Measurements from ENCODE around the gene MGAT1.
"Not testable (repeated sequence)": the region's sequence is repeated elsewhere in the genome, so short reads cannot be mapped to it uniquely, and the experiment has no call there.

The MGAT1 gene

DNA sequence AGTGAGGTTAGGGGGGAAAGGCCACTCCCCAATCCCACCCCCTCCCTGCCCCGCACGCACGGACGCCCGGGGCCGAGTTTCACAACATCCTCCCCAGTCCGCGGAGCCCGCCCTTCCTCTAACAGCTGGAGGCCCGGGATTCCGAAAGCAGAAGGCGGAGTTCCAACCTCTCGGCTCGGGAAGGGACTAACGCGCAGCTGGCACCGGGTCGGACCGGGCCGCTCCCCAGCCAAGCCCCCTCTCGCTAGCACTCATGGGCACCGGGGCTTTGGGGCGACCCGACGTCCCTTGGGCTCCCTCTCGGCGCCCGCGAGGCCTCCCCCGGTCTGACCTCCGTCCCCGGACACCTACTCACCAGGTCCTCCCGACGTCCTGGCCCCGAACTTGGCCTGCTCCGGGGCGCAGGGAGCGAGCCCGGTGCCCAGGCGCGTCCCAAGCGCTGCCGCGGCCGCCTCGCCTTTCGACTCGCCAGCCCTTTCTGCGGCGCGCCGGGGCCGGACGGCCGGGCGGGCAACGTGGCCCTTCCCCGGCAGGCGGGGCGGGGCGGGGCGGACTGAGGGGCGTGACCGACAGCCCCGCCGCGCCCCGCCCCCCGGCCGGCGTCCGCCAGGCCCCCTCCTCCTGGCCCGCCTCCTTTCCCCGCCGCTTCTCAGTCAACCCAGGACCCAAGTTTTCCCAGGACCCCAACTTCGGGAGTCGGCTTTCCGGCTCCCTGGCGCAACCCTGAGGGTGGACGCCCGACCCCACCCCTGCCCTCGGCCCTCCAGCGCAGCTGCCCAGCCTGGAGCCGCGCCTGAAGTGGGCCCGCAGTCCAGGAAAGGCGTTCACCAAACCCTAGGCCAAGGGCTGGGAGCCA, at the start of gene MGAT1:
TSS of gene MGAT1 (minus strand) at position 482 of the 856 bp plus-strand sequence. CDS start 9,835 bp downstream, outside the sequence.
- peak; percentile 58 for DNase-seq

DNA sequence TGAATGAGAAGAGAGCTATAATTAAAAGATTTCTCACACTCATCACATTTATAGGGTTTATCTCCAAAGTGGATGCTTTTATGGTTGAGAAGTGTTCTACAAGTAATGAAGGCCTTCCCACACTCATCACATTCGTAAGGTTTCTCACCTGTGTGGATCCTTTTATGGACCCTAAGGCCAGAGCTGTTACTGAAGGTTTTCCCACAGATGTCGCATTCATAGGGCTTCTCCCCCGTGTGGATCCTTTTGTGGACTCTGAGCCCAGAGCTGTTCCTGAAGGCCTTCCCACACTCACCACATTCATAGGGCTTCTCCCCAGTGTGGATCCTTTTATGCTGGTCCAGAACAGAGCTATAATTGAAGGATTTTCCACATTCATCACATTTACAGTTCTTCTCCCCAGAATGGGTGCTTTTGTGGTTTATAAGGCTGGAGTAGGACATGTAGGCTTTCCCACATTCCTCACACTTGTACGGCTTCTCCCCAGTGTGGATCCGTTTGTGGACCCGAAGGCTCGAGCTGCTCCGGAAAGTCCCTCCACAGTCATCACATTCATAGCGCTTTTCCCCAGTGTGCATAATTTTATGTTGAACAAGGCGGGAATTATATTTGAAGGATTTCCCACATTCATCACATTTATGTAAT, 48.0 kb upstream of the MGAT1 start:
- DNase-seq: no peak

DNA sequence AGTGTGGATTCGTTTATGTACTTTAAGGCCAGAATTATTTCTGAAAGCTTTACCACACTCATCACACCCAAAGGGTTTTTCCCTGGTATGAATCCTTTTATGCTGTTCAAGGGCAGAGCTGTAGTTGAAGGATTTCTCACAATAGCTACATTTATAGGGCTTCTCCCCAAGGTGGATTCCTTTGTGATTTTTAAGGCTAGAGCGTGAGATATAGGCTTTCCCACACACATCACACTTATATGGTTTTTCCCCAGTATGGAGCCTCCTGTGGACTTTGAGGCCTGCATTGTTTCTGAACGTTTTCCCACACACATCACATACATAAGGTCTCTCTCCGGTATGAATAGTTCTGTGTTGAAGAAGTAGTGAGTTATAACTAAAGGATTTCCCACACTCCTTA, 47.2 kb upstream of the MGAT1 start:
- DNase-seq: no peak

DNA sequence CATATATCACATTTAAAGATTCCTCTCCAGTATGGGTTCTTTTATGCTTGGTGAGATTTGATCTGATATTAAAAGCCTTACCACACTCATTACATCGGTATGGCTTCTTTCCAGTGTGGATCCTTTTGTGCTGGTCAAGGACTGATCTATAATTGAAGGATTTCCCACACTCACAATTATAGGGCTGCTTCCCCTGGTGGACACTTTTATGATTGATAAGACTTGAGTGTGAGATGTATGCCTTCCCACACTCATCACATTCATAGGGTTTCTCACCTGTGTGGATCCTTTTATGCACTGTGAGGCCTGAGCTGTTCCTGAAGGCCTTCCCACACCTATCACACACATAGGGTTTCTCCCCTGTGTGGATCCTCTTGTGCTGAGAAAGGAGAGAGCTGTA, 46.3 kb upstream of the MGAT1 start:
- DNase-seq: no peak

DNA sequence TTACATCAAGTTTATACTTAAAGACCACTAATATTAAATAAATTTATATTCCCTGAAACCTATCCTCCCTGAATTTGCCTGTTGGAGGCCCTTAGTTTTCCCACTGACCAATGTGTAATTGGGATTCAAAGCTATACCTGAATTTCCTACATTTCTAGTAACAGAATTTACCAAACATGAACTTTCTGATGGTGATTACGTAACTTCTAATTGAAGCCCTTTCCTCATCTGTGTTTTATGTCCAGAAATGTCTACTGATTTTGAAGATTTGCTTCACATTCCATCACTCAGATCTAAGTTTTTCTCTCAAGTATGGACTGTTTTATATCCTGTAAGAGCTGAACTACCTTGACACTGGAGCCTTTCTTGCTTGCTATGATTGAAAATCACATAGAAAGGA, 45.7 kb upstream of the MGAT1 start:
- no peak for DNase-seq

DNA sequence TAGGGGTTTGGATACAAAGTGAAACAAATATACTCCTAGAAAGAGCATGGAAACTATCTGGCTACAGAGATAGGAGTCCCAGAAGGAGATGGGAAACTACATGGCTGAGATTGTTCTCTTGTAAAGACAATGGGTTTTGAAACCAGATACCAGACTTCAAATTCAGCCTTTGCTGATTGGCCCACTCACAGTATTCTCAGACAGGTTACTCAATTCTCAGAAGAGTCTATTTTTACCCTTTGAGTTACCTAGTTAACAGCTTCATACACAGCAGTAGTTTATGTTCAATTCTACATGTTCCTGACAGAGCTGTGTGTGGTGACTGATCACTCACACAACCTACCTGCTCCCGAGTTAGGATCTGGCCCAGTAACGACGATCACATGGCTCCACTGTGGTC, 44.4 kb upstream of the MGAT1 start:
- DNase-seq: no peak

DNA sequence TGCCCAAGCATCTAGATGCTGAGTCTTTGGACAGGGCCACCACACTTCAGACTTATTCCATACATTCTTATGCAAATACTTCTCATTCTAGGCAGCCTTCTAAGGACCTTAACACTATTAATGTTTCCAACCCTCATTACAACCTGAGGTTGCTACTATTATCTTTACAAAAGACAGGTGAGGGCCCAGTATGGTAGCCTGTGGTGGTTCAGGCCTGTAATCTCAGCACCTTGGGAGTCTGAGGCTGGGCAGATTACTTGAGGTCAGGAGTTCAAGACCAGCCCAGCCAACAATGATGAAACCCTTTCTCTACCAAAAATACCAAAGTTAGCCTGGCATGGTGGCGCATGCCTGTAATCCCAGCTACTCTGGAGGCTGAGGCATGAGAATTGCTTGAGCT, 42.3 kb upstream of the MGAT1 start:
- no peak for DNase-seq

DNA sequence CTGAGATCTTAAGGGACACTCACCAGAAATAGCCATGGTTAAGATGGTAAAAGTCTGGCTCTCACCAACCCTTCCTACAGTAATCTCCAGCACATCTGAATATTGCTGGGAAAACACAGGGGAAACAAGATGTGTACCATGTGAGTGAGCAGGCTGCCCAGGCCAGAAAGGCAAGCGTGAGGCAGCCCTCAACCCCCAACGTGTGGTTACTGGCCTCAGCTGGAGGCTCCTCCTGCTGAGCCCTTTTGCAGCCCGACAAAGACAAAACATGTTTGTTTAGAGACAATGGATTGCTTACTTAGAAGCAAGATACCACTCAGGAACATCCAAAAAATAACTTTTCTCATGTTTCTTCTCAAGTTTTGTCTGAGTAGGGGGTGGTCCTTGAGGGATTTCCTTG, 41.8 kb upstream of the MGAT1 start:
- no peak for DNase-seq

DNA sequence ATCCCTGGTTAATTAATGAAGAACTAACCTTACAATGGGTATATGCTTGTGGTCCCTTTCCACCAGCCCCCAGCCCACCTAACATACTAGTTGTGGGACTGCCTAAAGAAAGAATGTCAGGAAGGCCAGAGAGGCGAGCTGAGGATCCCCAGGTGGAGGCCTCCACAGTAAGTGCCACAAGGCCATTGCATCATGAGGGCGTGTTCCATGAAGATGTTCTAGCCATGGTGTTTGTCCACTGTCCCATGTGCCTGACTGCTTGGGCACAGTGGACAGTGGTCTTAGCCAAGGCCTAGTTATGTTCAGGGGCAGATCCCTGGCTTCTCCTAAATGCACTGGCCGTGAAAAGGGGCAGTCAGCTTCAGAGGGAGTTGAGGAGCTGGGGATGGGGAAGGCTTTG, 37.3 kb upstream of the MGAT1 start:
- no peak for DNase-seq

DNA sequence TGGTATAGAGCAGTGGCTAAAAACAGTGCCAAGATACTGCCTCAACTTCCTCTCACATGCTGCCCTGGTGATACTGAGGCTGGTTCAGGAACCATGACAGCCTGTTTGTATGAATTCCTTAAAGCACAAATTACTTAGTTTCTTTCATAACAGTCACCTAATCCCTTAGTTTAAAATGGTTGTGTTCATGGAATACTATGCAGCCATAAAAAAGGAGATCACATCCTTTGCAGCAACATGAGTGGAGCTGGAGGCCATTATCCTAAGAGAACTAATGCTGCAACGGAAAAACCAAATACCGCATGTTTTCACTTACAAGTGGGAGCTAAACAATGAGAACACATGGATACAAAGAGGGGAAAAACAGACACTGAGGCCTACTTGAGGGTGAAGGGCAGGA, 36.6 kb upstream of the MGAT1 start:
- no peak for DNase-seq

DNA sequence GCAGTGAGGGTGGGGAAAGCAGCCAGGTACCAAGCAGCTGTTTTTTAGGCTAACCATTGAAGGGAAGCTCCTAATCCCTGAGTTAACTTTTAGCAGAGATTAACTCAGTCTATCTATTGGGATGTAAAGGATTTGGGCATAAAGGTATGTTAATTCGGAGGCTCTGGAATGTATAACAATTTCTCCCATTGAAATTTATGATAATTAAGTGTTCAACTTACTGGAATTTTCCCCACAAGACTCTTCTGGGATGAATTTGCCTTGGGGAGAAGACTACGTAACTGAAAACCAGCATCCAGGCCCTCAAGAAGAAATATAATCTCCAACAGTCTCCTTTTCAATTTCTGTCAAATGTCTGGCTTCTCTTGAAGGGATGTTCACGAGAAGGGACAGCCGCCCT, 34.9 kb upstream of the MGAT1 start:
- DNase-seq: no peak

DNA sequence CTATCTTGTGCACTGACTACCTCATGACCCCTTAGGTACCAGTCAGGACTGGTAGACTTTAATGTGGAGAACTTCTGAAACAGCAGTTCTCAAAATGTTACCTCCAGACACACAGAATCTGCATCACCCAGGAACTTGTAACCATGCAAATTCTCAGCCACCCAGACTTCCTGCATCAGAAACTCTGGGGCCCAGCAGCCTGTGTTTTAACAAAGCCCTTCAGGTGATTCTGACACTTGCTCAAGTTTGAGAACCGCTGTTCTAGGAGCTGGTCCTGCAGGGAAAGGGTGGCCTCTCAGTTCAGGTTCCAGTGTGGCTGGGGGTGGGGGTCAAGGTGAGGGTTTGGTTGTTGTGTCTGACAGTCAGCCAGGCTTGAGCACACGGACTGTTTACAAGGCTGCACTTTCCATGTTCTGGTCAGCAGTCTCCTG, 30.0 kb upstream of the MGAT1 start:
- no peak for DNase-seq

DNA sequence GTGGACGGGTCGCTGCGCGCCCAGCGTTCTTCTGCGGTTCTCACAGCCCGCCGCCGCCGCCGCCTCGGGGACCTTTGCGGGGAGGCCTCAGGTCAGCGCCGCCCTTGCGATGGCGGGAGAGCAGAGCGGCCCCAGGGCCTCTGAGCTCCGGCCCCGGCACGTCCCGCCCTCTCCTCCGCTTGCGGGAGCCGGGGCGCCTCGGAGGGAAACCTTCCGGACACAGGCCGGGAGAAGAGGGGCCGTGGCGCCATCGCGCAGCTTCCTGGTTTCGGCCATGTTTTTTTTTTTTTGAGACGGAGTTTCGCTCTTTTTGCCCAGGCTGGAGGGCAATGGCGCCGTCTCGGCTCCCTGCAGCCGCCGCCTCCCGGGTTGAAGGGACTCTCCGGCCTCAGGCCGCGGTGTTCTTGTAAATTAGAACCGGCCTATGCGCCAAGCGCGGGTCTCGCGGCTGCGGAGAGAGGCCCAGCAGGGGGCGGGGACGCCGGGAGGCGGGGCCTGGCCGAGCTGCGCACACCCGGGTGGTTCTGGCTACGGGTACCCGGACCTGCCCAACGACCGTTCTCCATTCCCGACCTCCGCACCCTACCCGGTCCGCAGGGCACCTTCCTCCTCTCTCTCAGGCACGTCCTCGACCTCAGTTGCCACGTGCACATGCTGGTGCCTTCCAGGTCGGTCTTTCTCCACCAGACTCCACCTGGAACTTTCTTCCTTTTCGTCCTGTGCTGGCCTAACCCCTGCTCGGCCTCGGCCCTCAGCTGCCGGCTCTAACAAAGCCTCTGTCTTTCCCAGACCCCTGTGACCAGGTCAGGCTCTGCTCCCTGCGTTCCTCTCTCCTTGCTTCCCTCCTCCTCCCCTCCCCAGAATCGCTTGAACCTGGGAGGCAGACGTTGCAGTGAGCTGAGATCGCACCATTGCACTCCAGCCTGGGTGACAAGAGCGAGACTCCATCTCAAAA, 28.8 kb upstream of the MGAT1 start:
- DNase-seq: peak; percentile 60

DNA sequence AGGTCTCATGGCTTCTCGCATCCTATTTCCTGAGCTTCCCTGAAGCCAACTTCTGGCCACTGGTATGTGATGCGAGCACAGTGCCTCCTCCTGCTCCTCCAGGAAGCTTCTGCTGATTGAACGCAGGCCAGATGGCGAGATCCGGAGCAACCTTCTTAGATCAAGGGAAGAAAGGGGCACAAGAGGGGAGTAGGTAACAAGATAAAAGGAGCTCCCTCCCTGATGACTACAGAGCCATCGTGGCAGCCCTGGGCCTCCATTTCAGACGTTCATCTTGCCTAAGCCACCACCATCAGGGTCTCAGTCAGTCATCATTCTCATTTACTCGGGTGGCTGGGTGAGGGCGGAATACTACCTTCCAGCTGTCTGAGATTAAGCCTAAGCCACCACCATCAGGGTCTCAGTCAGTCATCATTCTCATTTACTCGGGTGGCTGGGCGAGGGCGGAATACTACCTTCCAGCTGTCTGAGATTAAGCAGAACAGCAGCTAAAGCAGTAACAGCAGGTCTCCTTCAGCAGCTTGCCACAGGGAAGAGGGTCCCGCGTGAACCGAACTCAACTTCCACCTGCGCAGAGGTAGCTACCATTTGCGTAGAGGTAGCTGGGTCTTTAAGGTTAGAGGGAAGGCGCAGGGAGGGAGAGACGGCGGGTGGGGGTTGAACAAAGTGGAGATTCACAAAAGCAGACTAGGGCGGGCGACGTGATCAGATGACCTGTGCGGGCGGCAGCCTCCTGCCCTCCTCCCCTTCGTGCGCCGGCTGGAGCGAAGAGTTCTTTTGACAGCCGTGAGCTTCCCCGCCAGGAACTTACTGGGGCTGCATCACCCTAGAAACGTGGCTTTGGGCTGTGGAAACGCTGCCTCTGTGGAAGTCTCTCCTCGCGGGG, 27.9 kb upstream of the MGAT1 start:
- DNase-seq: peak; percentile 57

DNA sequence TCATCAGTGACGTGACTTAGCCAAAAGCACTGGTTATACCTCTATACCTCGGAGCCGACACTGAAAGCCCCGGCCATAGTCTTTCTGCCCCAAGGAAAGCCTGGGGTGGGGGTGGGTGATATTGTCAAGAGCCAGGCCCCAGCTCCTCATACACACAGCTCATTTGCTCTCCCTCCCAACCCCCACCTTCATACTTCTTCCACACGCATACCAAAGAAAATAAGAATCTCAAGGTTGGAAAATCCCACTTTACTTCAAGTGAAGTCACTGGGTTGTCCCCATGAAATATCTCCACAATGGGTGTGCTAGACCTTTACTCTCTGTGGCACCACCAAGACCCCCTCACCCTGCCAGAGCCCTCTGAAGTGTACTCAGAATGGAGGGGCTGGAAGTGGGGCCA, 27.1 kb upstream of the MGAT1 start:
- no peak for DNase-seq

DNA sequence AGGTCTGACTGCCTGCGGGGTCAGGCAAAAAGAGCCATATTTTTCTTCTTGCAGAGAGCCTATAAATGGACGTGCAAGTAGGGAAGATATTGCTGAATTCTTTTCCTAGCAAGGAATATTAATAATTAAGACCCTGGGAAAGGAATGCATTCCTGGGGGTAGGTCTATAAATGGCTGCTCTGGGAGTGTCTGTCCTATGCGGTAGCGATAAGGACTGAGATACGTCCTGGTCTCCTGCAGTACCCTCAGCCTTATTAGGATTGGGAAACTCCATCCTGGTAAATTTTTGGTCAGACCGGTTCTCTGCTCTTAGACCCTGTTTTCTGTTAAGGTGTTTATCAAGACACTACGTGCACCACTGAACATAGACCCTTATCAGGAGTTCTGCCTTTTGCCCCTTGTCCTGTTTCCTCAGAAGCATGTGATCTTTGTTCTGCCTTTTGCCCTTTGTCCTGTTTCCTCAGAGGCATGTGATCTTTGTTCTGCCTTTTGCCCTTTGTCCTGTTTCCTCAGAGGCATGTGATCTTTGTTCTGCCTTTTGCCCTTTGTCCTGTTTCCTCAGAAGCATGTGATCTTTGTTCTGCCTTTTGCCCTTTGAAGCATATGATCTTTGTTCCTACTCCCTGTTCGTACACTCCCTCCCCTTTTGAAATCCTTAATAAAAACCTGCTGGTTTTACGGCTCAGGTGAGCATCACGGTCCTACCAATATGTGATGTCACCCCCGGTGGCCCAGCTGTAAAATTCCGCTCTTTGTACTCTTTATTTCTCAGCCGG, 26.3 kb upstream of the MGAT1 start:
- DNase-seq: not testable (repeated sequence)

DNA sequence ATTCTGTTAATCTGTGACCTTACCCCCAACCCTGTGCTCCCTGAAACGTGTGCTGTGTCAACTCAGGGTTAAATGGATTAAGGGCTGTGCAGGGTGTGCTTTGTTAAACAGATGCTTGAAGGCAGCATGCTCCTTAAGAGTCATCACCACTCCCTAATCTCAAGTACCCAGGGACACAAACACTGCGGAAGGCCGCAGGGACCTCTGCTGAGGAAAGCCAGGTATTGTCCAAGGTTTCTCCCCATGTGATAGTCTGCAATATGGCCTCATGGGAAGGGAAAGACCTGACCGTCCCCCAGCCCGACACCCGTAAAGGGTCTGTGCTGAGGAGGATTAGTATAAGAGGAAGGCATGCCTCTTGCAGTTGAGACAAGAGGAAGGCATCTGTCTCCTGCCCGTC, 24.8 kb upstream of the MGAT1 start:
- DNase-seq: not testable (repeated sequence)

DNA sequence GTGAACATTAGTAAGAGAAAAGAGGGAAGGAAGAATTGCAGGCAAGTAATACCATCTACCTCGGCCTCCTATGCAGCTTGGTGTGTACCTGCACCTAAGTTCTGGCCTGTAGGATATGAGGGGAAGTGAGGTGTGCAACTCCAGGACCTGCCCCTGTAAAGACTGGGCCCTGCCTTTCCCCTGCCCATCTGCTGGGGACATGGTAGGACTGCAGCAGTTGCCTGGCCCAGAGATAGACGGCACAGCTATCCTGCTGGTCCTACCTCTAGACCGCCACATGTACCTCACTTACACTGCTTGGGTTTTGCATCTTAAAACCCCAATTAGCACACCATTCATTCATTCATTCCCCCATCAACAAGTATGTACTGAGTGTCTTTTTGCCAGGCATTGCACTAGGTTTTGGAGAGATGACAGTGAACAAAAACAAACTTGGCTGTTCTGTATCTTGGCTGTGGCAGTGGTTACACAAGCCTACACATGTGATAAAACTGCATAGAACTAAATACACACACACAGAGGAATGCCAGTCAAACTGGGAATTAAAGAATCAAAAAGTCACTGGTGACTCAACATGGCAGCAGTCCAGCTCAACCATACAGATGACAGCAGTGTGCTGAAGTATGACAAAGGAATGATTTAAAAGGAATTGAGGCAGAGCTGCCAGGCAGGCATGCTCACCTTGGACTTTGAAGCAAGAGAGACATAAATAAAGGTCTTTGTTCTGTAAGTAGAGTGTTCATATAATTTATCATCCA, 23.3 kb upstream of the MGAT1 start:
- no peak for DNase-seq

DNA sequence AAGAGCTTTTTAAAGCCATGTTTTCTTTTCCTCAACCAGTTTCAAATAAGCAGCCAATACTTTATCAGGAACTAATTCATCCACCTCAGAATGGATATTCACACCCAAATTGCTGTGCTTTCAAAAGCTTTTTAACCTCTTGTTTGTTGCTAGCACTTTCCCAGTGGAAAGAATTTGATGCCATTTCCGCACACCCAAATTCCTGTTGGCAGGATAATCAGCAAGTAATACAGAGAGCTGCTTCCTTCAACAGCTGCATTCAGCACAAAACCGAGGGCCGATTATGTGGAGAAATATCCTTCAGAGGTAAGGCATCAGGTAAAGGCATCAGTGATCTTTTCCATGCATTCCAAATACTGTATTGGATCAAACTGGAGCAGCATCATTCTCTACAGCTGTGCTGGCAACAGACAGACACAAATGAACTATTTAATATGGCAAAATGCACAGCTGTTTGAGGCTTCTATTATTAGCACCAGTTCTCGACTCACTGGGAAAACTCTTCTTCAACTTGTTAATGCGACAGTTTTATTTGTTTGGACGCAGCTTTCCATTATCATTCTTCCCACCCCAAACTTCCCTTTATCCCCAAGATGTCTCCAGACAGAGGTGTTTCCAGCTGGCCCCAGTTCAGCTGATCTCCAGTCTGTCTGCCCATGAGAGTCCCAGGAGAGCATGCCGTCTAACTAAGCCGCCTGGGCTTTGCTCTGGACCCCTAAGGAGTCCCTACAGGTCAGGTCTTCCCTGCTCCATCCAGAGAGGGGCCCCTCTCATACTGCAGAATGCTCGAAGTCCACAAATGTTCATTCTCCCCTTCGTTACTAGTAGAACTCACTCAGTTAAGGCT, 22.2 kb upstream of the MGAT1 start:
- DNase-seq: no peak

All from activated CD4-positive, alpha-beta T cell treated with anti-CD3 and anti-CD28 coated beads for 1 hour (primary cell).